Activated CD4-positive, alpha-beta T cell treated with anti-CD3 and anti-CD28 coated beads, Interleukin-2, amount 50 U/mL, for 48 hours (primary cell): ENCODE measurements around the gene TERT.

ENCODE experiments used
- DNase-seq, 2 experiments: peaks; one replicate each; pipeline ENCODE4 v3.0.0-alpha.2; 2020

The TERT gene

DNA sequence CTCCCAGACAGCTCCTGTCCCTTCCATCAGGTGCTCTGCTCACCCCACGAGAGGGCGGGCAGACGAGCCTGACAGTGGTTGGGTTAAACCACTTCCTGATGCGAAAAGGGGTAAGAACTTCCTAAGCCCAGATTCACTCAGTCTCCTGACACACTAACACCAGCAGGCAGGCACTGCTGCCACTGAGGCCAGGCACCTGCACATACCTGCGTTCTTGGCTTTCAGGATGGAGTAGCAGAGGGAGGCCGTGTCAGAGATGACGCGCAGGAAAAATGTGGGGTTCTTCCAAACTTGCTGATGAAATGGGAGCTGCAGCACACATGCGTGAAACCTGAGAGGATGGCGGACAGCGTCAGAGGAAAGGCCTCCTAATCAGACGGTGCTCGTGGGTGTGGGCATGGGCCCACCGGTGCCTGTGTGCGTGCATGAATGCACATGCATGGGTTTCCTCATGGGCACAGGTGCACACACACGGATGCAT lies 39.7 kb downstream of the TERT start:
- peak; percentile 36 to 41 for DNase-seq

DNA sequence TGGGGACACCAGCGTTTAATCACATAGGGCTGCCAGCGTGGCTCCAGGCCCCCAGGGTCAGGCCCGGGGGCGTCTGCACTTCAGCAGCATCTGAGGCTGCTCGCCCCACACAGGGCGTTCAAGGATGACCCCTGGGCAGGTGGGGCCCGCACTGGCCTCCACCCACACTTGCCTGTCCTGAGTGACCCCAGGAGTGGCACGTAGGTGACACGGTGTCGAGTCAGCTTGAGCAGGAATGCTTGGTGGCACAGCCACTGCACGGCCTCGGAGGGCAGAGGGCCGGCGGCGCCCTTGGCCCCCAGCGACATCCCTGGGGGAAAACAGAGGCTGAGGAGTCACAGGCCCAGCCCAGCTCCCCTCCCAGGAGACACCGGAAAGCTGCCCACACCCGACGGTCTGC lies 40.7 kb downstream of the TERT start:
- no peak for DNase-seq

DNA sequence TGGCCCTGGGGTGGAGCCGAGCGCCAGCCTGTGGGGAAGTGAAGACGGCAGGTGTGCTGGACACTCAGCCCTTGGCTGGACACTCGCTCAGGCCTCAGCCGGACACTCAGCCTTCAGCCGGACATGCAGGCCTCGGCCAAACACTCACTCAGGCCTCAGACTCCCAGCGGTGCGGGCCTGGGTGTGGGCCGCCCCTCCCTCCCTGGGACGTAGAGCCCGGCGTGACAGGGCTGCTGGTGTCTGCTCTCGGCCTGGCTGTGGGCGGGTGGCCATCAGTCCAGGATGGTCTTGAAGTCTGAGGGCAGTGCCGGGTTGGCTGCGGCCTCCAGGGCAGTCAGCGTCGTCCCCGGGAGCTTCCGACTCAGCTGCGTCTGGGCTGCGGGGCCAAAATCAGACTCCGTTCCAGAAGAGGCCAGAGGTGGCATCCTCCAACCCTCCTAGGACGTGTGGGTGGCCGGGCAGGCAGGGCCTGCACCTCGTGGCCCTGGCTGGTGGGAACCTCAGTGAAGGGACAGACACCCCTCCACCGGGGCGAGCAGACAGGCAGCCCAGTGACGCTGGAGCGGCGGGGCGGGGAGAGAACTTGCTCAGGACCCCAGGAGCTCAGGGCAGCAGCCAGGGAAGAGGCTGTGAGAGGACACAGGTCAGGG lies 41.3 kb downstream of the TERT start:
- no peak for DNase-seq

DNA sequence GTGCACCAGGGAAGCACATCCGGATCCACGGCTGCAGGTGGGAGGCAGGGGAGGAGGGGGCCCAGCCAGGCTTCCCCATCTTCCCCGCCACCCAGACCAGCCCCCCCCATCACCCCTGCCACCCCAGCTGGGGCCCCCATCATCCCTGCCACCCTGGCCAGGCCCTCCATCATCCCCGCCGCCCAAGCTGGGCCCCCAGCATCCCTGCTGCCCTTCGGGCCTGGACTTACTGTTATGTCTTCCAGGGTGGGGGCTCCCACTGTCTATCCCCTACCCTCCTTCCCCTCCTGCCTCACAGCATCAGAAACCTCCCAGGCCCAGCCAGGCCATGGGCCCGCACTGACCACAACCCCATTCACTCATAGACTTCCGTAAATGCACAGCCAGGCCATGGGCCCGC lies 42.2 kb downstream of the TERT start:
- no peak for DNase-seq

DNA sequence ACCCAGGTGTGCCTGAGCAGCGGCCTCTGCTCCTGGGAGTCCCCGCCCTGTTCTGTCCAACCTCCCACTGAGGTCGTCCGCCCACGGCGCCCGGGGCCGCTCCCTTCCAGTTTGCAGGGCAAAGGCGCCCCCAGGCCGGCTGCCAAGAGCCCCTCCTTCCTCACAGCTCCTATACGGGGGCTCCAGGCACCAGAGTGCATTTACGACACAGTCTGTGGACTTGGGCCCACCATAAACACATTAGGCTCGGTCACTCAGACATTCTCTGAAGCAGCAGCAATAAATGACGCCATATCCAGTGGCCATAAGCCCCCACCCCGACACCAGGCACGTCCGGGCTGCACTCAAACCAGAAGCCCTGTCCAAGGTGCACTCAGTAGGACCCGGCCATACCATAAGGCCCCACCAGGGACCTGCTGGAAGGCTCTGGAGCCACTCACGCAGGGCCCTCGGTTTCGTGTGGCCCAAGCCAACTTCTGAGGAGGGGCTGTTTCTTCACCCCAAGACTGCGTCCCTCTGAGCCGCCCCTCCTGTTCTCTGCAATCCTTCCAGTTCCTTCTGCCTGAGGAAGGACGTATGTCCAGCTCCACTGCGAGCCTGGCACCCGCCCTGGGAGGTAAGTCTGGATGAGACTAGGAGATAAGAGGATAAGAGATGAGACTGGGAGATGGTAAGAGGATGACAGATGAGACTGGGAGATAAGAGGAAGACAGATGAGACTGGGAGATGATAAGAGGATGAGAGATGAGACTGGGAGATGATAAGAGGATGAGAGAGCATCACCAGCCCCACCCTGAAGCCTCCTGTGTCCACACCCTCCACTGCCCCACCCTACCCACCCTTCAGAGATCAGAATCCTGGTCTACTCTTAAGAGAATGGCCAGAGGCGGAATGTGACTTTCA lies 42.9 kb downstream of the TERT start:
- DNase-seq = no peak

DNA sequence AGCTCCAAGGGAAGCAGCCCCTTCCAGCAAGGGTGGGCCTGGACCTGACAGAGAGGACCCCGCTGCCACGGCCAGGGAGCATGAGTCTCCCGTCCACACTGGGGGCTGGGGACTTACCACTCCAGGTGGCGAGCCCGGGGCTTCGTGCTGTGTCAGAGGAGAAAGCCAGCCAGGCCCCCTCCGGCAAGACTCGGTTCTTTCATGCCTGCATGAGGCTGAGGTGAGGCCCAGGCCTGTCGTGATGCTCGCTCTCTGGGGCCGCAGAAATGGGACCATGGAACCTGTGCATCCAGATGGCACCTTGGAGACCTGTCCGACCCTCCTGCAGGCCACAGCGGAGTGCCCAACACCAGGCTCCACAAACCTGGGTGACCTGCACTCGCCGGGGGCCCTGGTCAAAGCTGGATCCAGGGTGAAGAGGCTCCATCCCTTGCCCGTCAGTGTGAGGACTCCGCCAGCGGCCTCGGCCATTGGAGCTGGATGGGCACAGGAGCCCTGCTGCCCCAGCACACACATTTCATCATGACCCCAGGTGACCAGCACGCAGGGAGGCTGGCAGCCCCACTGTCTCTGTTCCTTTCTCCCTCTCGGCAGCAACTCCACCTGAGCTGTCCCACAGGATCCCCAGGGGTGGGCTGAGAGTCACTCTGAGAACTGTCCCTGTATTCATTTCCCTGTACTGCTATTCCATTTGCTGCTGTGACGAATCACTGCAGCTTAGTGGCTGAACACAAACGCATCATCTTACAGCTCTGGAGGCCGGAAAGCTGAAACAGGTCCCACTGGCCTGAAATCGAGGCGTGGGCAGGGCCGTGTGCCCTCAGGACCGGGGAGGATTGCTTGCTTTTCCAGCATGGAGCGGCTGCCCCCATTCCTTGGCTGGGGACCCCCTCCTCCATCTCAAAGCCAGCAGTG lies 45.2 kb downstream of the TERT start:
- DNase-seq = no peak

DNA sequence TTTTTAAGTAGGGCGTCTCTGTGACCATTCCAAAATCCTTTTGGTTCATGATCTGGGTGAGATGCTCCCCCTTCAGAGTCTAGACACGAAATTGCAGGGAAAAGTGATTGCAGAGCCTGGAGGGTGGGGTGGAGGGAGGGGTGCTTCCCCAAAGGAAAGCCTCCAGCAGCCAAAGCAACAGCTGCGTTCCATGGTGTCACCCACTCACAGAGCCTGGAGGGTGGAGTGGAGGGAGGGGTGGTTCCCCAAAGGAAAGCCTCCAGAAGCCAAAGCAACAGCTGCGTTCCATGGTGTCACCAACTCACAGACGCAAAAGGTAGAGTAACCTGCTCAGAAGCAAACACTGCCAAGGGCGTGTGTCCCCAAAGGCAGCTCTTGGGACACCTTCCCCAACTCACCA lies 47.1 kb downstream of the TERT start:
- DNase-seq = no peak

DNA sequence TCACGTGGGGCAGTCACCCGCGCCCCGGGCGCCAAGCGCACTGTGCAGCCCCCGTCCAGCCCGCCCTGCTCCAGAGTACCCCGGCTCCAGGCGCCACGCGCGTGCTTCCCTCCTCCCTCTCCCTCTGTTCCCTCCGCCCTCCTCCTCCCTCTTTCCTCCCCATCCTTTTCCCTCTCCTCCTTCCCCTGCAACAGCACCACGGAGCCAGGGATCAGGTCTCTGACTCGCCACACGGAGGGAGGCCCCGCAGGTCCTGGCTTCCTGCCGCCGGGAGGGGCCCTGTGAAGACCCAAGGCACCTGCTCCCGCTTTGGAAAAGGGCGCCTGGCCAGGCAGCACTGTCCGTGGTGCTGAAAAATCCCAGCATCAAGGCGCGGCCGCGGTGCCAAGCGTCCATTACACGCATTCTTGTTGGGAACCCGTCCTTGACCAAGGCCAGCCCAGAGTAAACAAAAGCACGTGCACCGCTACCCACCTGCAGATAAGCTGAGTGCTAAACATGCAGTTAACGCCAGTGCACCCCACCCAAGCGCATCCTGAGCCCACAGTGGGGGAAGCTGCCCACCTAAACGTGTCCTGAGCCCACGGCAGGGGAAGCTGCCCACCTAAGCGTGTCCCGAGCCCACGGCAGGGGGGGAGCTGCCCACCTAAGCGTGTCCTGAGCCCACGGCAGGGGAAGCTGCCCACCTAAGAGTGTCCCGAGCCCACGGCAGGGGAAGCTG lies 48.0 kb downstream of the TERT start:
- DNase-seq = peak; percentile 17 to 23

DNA sequence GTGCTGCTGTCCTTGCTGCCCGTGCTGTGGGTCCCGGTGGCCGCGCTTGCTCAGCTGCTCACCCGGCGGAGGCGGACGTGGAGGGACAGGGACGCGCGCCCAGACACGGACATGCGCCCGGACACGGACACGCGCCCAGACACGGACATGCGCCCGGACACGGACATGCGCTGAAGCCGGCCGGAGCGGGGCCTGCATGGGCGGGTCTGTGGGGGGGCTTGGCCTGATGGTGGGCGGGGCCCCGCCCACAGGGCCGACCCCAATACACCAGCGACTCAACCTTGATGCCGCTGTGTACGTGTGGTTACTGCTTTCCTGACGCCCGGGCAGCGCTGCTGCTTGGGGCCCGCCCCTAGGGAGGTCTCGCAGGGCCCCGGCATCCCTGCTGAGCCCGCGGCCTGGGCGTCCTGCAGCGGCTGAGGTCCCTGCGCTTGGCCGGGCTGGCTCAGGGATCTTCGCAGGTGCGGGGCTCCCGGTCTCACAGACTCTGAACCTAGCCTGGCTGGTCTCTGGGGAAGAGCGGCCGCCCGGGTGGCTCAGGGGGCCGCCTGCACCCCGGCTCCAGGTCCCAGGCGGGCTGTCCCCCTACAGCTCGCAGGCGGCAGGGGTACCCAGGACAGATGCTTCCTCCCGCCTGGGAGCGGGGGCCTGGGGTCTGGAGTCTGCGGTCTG lies 48.8 kb downstream of the TERT start:
- DNase-seq = no peak

DNA sequence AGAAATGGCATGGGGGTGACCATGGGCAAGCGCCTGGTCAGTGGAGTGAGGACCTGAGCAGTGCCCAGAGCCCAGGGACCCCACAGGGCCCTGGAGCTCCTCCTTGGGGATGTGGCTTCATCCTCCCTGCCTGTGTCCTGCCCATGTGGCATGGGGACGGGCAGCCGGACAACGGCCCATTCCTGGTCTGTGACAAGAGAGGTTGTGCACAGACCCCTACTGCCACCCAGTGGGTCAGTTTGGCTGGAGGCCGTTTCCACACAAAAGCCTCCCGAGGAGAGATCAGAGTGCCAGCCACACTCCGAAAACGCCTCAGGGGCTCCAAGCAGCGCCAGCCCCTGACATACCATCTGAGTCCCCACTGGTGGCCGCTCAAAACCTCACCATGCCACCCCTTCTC lies 49.9 kb downstream of the TERT start:
- no peak for DNase-seq

DNA sequence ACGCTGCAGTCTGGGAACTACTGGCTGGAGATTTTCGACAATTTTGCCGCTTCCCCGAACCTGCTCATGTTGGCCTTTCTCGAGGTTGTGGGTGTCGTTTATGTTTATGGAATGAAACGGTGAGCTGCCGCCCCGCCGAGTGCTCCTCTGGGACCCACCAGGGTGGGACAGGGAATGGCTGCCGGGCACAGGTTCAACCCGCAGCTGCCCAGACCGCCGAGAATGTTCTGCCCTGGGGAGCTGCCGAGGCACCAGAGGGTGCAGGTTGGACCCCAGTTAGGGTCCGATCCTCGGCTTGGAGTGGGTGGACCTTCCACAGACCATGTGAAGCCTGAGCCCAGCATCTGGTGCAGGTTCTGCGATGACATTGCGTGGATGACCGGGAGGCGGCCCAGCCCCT lies 50.6 kb downstream of the TERT start:
- DNase-seq = no peak

DNA sequence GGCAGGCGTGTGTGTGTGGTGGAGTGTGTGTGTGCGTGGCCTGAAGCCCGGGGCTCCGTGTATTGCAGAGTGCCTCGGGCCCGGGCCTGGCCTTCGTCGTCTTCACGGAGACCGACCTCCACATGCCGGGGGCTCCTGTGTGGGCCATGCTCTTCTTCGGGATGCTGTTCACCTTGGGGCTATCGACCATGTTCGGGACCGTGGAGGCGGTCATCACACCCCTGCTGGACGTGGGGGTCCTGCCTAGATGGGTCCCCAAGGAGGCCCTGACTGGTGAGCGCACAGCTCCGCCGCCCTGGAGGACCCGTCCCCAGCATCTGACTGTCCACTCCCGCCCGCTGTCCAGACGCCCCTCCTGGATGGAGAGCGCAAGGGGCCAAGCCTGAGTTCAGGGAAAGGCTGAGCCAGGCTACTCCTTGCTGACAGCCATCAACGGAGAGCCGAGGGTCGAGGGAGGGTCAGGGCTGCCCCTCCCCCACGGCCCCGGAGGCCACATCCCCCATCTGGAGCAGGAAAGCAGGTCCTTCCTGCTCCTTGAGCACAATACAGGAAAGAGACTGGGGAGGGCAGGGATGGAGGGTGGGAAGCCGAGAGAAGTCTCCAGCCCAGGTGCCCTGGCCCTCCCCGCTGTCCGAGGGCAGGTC lies 51.3 kb downstream of the TERT start:
- no peak for DNase-seq

DNA sequence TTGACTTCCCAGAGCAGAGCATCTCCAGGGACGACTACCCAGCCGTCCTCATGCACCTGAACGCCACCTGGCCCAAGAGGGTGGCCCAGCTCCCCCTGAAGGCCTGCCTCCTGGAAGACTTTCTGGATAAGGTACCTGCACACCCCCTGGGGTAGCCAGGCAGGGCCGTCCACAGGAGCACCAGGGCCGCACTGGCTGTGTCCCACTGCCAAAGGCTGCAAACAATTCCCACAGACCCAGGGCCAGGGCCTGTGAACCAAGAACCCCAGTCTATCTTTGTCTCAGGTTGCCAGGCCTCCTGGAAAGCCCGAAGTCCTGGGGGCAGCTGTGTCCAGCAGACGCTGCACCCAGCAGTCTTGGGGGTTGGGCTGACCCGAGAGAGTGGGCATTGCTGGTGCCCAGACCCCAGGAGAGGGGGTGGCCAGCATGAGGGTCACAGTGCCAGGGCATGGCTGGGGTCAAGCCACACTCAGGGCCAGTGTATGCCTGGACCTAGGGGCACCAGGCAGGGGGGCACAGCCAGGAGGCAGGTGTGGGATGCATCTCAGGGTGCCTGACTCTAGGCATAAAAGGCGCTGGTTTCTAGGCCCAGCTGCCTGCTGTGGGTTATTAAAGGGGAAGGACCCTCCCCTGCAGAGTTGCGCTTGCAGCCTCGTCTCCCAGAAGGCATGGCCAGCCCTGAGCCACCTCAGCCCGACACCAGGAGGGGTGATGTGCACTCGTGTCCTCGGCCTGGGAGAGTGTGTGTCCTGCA lies 52.0 kb downstream of the TERT start:
- DNase-seq = no peak

DNA sequence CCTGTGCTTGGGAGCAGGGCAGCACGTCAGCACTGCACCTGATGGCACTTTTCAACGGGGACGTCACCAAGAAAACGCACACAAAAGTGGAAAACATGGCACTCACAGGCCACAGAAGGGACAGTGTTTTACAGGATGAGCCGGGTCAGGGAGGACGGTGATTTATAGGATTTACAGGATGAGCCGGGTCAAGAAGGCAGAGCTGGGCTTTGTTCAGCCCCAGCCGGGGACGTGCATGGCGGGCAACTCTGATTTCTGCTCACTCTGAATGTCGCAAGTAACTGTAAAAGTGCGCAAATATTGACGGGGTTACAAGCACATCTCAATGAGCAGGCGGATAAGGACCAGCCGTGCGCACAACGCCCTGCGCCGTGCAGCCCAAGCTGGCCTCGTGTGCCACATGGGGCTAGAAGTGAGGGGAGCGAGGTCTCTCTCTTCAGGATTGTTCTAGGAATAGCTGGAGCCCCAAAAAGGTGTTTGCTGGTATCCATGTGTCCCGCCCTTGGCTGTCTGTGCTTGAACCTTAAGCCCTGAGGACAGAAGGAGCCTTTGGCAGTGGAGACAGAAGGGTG lies 53.3 kb downstream of the TERT start:
- DNase-seq = no peak

DNA sequence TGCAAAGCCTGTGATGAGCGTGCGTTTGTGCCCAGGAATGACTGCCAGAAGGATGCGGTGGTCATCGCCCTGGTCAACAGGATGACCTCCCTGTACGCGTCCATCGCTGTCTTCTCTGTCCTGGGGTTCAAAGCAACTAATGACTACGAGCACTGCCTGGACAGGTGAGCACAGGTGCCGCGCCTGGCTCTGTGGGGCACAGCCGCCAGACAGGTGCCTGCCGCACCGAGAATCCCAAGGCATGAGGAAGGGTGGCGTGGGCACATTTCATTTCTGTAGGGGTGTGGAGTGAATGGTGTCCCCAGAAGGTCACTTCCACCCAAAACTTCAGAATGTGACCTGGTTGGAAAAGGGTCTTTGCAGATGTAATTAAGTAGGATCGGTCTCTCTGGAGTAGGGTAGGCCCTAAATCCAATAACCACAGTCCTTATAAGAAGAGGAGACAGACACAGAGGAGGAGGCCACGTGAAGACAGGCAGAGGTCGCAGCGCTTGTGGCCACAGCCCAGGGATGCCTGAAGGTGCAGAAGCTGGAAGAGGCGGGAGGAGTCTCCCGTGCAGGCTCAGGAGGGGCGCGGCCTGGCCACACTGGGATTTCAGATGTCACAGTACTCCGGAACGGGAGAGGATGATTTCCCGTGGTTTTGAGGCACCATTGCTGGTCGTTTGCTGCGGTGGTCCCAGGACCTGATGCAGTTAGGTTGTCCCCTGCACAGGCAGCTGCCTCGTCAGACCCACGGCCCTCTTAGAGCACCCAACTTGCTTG lies 54.2 kb downstream of the TERT start:
- DNase-seq = no peak

DNA sequence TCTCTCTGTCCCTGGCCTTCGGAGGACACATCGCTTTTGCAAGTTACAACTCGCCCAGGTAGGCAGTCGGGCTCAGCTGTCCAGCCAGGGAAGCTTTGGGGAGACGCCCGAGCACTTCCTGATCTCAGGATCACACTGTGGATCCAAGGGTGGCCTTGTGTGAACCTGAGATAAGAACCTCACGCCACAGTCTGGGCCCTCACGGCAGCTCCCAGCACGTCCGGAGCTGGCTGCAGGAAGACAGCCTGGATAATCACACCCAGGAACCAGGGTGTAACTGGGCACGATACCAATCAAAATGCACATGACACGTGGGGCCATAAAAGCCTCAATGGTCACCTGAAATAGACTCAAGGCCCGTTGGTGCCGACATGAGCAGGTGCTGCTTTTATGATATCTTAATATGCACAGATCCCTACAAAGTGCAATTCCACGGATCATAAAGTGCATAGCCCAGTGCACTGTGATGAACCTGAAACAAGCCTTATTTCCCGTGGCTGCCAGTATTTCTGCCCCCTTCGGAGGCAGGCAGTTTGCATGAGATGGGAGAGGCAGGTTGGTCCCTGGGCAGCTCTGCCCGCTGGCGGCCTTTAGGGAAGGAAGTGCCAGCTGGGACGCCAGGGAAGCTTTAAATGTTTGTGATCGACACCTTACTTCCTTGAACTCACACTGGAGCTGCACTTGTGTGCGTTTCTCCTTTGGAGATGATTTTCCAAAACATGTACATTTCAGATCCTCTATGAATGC lies 55.2 kb downstream of the TERT start:
- no peak for DNase-seq

DNA sequence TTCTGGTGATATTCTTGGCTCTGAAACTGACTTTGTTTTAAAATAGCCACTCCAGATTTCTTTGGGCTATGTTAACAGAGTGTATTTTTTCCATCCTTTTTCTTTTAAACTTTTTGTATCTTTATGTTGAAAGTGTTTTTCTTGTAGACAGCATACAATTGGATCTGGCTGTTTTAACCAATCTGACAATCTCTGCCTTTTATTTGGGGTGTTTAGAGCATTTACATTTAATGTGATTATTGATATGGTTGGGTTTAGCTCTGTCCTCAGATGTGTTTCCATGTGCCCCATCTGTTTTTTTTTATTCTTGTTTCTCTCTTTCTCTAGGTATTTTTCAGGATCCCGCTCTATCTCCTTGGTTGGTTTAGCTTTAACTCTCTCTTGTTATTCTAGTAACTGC lies 59.0 kb downstream of the TERT start:
- no peak for DNase-seq

DNA sequence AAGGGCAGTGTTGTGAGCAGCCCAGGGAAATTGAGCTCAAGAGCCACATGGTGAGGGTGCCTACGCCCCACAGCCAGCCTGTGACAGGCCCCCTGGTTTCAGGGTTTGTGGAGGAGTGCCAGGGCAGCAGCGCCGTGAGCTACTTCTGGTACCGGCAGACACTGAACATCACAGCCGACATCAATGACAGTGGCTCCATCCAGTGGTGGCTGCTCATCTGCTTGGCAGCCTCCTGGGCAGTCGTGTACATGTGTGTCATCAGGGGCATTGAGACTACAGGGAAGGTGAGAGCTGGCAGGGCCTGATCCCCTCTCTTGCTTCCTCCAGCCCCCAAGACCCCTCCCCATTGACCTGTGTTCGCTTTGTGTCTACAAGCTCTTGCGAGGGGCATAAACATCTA lies 59.5 kb downstream of the TERT start:
- DNase-seq = no peak

DNA sequence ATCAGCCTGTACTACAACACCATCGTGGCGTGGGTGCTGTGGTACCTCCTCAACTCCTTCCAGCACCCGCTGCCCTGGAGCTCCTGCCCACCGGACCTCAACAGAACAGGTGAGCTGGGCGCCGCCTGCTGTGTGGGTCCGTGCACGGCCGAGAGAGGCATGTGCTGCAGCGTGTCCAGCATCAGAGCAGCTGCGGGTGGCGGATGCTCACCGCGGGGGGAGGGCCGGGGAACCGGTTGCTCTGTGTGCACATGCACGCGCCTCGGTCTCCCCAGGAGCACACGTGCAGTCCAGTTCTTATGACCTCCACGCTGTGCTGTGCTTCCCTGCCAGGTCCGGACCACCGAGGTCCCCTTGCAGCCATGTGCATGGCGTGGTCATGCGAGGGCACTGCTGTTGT lies 62.1 kb downstream of the TERT start:
- DNase-seq = no peak
